Stimulated activated CD8-positive, alpha-beta memory T cell treated with anti-CD3 and anti-CD28 coated beads, Interleukin-12 subunit alpha, Interleukin-12 subunit beta, amount 100 ng/mL, for 1 hour (primary cell): ENCODE measurements around the gene DNAJB13.
"Not testable (repeated sequence)": the region's sequence is repeated elsewhere in the genome, so short reads cannot be mapped to it uniquely, and the experiment has no call there.

Source experiments
- DNase-seq: peaks from one replicate; pipeline ENCODE4 v3.0.0-alpha.2; 2020; ENCODE audit warnings: low read depth

The DNAJB13 gene

GRCh38 chr11:73950869-73951710, at the start of gene DNAJB13:
TSS of gene DNAJB13 (plus strand) at chr11:73951026. CDS start at chr11:73951070, 44 bp downstream.
- no peak for DNase-seq

GRCh38 chr11:73902303-73902702, 48.5 kb upstream of the DNAJB13 start:
- DNase-seq: no peak

GRCh38 chr11:73907191-73907590, 43.6 kb upstream of the DNAJB13 start:
- no peak for DNase-seq

- DNase-seq: no peak
These were observed 38.8 kb upstream of the DNAJB13 start for GRCh38 chr11:73912026-73912425.

GRCh38 chr11:73913472-73913871, 37.4 kb upstream of the DNAJB13 start:
- DNase-seq: no peak

- DNase-seq: no peak
These were observed 36.5 kb upstream of the DNAJB13 start for GRCh38 chr11:73914284-73914683.

GRCh38 chr11:73916435-73916834, 34.4 kb upstream of the DNAJB13 start:
- DNase-seq: no peak

- no peak for DNase-seq
These were observed 29.6 kb upstream of the DNAJB13 start for GRCh38 chr11:73921180-73921579.

- no peak for DNase-seq
These were observed 21.4 kb upstream of the DNAJB13 start for GRCh38 chr11:73929388-73929787.

- DNase-seq: no peak
These were observed 19.7 kb upstream of the DNAJB13 start for GRCh38 chr11:73931039-73931645.

GRCh38 chr11:73931951-73932350, 18.9 kb upstream of the DNAJB13 start:
- DNase-seq: no peak

- DNase-seq: no peak
These were observed 18.0 kb upstream of the DNAJB13 start for GRCh38 chr11:73932781-73933180.

- not testable (repeated sequence) for DNase-seq
These were observed 14.8 kb upstream of the DNAJB13 start for GRCh38 chr11:73936047-73936446.

GRCh38 chr11:73939096-73939495, 11.7 kb upstream of the DNAJB13 start:
- DNase-seq: no peak

- no peak for DNase-seq
These were observed 9.8 kb upstream of the DNAJB13 start for GRCh38 chr11:73940801-73941570.

GRCh38 chr11:73942010-73942409, 8.8 kb upstream of the DNAJB13 start:
- DNase-seq: no peak

- no peak for DNase-seq
These were observed 6.7 kb upstream of the DNAJB13 start for GRCh38 chr11:73944085-73944484.

- DNase-seq: no peak
These were observed 5.9 kb upstream of the DNAJB13 start for GRCh38 chr11:73944901-73945300.

- DNase-seq: no peak
These were observed 5.4 kb upstream of the DNAJB13 start for GRCh38 chr11:73945396-73945795.

GRCh38 chr11:73946798-73947458, 3.9 kb upstream of the DNAJB13 start:
- no peak for DNase-seq

- no peak for DNase-seq
These were observed 1.6 kb upstream of the DNAJB13 start for GRCh38 chr11:73949246-73949645.

- no peak for DNase-seq
These were observed 914 bp upstream of the DNAJB13 start for GRCh38 chr11:73949912-73950311.
